GM21825 (cell line): ENCODE data around the gene R3HDM1.
"Not testable (repeated sequence)": the region's sequence is repeated elsewhere in the genome, so short reads cannot be mapped to it uniquely, and the experiment has no call there.

Source experiments
- ATAC-seq: cut with Tn5 transposase; IDR thresholded peaks from one replicate; pipeline ENCODE4 v1.9.1; 2021; ENCODE audit warnings: mild to moderate bottlenecking, moderate library complexity; ENCODE audit not compliant: unreplicated experiment

R3HDM1 gene

GRCh38 chr2:135570884-135571283 lies 39.6 kb downstream of the R3HDM1 start:
- no peak for ATAC-seq

GRCh38 chr2:135573620-135574019 lies 42.3 kb downstream of the R3HDM1 start:
- ATAC-seq: no peak

GRCh38 chr2:135581282-135581681 lies 50.0 kb downstream of the R3HDM1 start:
- ATAC-seq: no peak

DNA sequence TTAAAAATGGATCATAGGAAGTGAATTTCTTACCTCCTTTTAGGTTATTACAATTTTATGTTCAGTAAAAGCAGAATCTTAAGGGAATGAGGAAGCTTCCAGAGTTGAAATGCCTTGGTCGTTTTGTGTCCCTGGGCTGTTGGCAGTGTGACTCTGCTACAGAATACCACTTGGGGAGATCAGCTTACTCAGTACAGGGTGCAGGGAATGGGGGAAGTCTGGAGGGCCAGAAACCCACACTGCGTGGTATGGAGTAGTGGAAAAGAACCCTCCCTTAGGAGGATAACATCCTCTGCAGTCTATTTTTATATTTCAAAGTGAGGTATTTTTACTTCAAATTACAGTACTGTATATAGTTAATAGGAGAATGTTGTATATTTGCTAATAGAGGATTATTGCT lies 51.1 kb downstream of the R3HDM1 start:
- no peak for ATAC-seq

DNA sequence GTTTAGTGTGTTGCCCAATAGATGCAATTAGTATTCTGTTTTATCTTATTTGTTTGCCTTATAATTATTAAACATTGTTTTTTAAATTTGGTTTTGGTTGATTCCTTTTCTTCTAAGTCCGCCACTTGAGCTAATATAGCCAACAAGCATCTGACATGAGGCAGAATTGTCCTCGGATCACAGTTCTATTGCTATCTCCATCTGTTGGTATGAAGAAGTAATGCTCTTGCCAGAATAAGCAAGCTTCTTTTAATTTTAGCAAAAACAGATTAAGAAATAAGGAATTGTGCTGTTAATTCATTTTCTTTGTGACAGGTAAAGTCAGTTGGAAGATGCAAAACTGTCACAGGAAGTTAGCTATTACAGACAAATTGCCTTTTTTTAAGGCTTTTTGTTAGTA lies 54.3 kb downstream of the R3HDM1 start:
- no peak for ATAC-seq

- ATAC-seq: no peak
These were observed 54.9 kb downstream of the R3HDM1 start for GRCh38 chr2:135586148-135586547.

DNA sequence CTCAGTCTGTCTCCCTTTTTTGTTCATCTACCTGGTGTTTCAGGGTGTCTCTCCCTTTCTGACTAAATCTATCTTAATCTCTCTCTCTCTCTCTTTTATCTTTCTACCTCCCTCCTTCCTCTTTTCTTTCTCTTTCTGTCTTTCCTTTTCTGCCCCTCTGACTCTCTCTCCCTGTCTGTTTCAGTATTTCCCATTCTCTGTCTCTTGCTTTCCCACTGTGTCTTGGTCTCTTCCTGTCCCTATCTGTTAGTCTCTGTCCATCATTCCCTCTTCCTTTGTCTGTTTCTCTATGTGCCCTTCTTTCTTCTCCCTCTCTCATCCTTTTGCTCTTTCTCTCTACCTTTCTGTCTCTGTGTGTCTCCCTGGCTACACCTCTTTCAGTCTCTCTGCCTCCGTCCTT lies 56.7 kb downstream of the R3HDM1 start:
- ATAC-seq: no peak

- no peak for ATAC-seq
These were observed 59.5 kb downstream of the R3HDM1 start for GRCh38 chr2:135590619-135591260.

DNA sequence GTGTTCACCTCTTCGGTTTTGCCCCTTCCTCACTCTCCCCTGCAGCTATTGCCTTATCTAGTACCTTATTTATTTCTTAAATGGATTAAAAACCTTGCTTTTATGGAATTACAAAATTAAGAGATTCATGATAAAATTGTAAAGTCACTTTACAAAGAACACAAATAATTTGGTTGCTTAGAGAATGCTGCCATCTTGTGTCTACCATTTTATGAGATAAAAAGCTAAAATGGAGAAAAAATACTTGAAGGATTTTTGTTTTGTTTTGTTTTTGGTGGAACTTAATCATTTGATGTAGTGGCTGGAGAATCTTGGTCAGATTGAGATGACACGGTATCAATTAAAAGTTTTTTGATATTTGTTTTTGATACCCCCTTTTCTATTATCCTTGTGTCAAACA lies 69.6 kb downstream of the R3HDM1 start:
- no peak for ATAC-seq

DNA sequence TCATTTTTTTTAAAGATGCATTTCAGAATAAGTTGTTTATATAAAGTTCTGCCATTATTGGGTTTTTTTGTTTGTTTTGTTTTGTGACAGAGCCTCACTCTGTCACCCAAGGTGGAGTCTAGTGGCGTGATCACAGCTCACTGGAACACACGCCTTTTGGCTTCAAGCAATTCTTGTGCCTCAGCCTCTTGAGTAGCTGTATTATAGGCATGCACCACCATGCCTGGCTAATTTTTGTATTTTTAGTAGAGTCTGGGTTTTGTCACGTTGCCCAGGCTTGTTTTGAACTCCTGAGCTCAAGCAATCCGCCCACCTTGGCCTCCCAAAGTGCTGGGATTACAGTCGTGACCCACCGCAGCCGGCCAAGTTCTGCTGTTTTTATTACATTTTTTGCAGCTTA lies 72.3 kb downstream of the R3HDM1 start:
- no peak for ATAC-seq

- ATAC-seq: no peak
These were observed 76.3 kb downstream of the R3HDM1 start for GRCh38 chr2:135607561-135607960.

- ATAC-seq: no peak
These were observed 81.0 kb downstream of the R3HDM1 start for GRCh38 chr2:135612319-135612718.

GRCh38 chr2:135615404-135615803 lies 84.1 kb downstream of the R3HDM1 start:
- ATAC-seq: no peak

GRCh38 chr2:135617501-135618015 lies 86.3 kb downstream of the R3HDM1 start:
- no peak for ATAC-seq

- no peak for ATAC-seq
These were observed 88.9 kb downstream of the R3HDM1 start for GRCh38 chr2:135620198-135620597.

DNA sequence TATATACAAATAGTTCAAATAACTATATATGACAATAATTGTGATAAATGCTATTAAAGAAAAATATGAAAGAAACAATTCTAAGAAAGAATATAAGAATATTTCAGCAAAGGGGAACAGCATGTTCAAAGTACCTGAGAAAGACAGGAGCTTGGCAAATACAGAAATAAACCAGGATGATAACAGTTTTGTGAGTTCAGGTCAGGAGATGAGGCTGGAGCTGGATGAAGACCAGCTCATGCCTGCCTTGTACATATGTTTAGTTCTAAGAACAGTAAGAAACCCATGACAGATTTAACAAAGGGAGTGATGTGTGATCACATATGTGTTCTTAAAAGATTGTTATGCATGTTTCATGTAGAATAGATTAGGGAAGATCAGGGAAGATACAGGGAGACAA lies 98.2 kb downstream of the R3HDM1 start:
- no peak for ATAC-seq

DNA sequence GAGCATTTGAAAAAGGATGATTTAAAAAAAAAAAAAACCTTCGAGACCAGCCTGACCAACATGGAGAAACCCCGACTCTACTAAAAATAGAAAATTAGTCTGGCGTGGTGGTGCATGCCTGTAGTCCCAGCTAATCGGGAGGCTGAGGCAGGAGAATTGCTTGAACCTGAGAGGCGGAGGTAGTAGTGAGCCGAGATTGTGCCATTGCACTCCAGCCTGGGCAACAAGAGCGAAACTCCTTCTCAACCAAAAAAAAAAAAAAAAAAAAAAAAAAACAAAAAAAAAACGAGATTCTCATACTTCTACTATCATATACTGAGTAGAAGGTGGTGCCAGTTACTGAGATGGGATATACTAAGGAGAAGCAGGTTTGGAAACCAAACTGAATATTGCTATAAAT lies 98.8 kb downstream of the R3HDM1 start:
- ATAC-seq: not testable (repeated sequence)

GRCh38 chr2:135630488-135630887 lies 99.2 kb downstream of the R3HDM1 start:
- ATAC-seq: no peak

DNA sequence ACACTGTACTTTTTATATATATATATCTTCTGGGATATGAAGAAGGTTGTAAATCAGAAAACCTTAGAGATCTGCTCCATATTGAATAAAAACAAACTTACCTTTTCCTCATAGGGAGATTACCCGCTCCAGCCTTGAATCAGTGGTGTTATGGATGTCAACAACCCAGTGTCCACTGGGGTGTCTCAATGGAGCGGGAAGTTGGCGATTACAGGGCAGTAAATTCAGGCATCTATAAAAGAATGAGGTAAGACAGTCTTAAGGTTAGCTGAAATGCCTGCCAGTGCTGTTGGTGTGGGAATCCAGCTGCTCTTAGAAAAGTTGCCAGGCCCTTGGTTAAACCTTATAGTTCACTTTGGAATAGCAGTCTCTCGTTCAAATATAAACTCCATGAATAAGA lies 102.3 kb downstream of the R3HDM1 start:
- ATAC-seq: no peak

DNA sequence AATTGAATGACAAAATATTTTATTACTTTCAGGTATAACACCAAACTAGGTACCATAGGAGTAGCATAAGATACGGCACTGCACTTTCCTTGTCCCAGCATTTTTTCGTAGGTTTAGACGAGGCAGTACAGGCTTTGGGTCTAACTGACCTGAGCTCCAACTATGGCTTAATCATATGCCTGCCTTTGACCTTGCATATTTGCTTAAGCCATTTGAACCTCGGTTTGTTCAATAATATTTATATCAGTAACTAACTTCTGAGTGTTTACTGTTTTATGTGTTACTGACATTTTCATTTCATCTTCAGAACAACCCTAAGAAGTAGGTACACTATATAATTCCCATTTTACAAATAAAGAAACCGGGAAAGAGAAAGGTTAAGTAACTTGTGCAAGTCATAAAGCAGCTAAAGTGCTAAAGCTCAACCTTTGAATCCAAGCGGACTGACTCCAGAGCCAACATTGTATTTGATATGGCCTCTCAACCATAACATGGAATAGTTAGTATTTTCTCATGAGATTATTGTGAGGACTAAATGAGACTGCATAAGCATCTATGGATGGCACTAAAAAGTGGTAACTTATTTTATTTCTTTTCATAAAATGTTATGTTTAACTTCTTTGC lies 104.0 kb downstream of the R3HDM1 start:
- ATAC-seq: no peak

DNA sequence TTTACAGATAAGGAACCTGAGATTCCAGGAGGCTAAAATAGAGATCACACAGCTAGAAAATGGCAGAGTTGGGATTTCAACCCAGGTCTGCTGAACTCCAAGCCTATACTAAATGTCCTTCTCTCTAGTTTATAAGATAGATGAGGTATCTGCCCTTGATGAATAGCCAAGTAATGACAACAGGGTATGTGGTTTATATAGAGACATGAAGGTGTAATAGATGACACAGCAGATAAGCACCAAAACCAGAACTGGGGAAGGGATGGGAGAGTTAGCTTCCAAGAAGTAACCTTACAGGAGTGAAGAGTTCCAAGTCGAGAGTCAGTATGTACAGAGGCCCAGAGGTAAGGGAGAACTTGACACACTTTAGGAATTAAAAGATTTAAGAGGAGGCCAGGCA lies 105.7 kb downstream of the R3HDM1 start:
- no peak for ATAC-seq

DNA sequence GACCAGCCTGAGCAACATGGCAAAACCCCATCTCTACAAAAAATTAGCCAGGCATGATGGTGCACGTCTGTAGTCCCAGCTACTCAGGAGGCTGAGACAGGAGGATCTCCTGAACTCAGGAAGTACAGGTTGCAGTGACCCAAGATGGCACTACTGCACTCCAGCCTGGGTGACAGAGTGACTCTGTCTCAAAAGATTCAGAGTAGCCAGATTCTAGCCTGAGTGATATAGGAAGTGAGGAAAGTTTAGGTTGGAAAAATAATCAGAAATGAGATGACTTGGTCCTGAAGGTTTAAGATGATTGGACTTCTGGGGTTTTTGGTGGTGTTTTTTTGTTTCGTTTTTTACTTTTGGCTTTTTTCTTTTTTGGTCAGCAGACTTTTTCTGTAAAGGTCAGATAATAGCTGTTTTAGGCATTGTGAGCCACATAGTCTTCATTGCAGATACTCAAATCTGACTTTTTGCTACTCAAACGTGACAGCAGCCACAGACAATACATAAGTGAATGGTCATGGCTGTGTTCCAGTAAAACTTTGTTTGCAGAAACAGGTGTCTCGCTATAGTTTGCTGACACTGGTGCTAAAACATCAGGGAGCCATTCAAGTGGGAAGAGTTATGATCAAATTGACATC lies 106.3 kb downstream of the R3HDM1 start:
- no peak for ATAC-seq
